ENCODE results near the gene ARHGAP20.

ARHGAP20 gene

GRCh38 chr11:110573411-110573810 is 138.8 kb downstream of the ARHGAP20 start:
- Histone ChIP-seq H3K4me2 (ENCODE audit: low read length) (no peak overlapping the region), H4K20me1 (ENCODE audit: insufficient read depth, low read length) (no peaks in the 10 kb centered on the region), H3K4me3 (ENCODE audit: low read length) (no peak overlapping the region), H3K36me3 (replicated peaks; ENCODE audit: low read depth, low read length) (no peaks in the 10 kb centered on the region), H3K4me1 (ENCODE audit: low read length) (no peaks in the 10 kb centered on the region), H3K9me3 (ENCODE audit: insufficient read depth, low read length) (no peaks in the 10 kb centered on the region), H3K9ac (ENCODE audit: low read length) (no peak overlapping the region), H2AFZ (ENCODE audit: low read depth, low read length) (no peak overlapping the region), H3K27me3 (ENCODE audit: low read depth, low read length) (peaks cover 11% of the 10 kb centered on the region; the same call in 1 of the 2 replicates), H3K79me2 (ENCODE audit: low read length) (no peaks in the 10 kb centered on the region), H3K27ac (ENCODE audit: low read length) (no peak overlapping the region)
- TF ChIP-seq CTCF (IDR thresholded peaks at IDR 0.05; ENCODE audit: low read depth, low read length) (no peak), EZH2phosphoT487 (IDR thresholded peaks at IDR 0.05; ENCODE audit: low read depth) (no peak)

- no peak overlapping the region for H3K4me3 ChIP-seq (ENCODE audit: low read length)
- TF ChIP-seq CTCF (IDR thresholded peaks at IDR 0.05; ENCODE audit: low read depth, low read length) (no peak), EZH2phosphoT487 (IDR thresholded peaks at IDR 0.05; ENCODE audit: low read depth) (no peak)
- H3K79me2 ChIP-seq (ENCODE audit: low read length), result no peaks in the 10 kb centered on the region
- H3K36me3 ChIP-seq (replicated peaks; ENCODE audit: low read depth, low read length), result no peaks in the 10 kb centered on the region
- H3K9ac ChIP-seq (ENCODE audit: low read length), result no peak overlapping the region
- H3K27me3 ChIP-seq (ENCODE audit: low read depth, low read length), result peaks cover 11% of the 10 kb centered on the region; the same call in 1 of the 2 replicates
- H2AFZ ChIP-seq (ENCODE audit: low read depth, low read length), result no peak overlapping the region
- no peak overlapping the region for H3K27ac ChIP-seq (ENCODE audit: low read length)
- no peaks in the 10 kb centered on the region for H3K9me3 ChIP-seq (ENCODE audit: insufficient read depth, low read length)
- no peaks in the 10 kb centered on the region for H4K20me1 ChIP-seq (ENCODE audit: insufficient read depth, low read length)
- H3K4me2 ChIP-seq (ENCODE audit: low read length), result no peak overlapping the region
- H3K4me1 ChIP-seq (ENCODE audit: low read length), result no peaks in the 10 kb centered on the region
Observed at GRCh38 chr11:110571081-110571720, 141.0 kb downstream of the ARHGAP20 start.

GRCh38 chr11:110566577-110566976 is 145.7 kb downstream of the ARHGAP20 start:
- H3K27ac ChIP-seq (ENCODE audit: low read length), result no peak overlapping the region
- no peak overlapping the region for H3K4me2 ChIP-seq (ENCODE audit: low read length)
- H3K9me3 ChIP-seq (ENCODE audit: insufficient read depth, low read length), result no peaks in the 10 kb centered on the region
- H3K4me1 ChIP-seq (ENCODE audit: low read length), result no peaks in the 10 kb centered on the region
- no peaks in the 10 kb centered on the region for H3K36me3 ChIP-seq (replicated peaks; ENCODE audit: low read depth, low read length)
- no peak overlapping the region for H2AFZ ChIP-seq (ENCODE audit: low read depth, low read length)
- H3K4me3 ChIP-seq (ENCODE audit: low read length), result no peak overlapping the region
- H4K20me1 ChIP-seq (ENCODE audit: insufficient read depth, low read length), result no peaks in the 10 kb centered on the region
- H3K9ac ChIP-seq (ENCODE audit: low read length), result no peak overlapping the region
- H3K79me2 ChIP-seq (ENCODE audit: low read length), result no peaks in the 10 kb centered on the region
- TF ChIP-seq CTCF (IDR thresholded peaks at IDR 0.05; ENCODE audit: low read depth, low read length) (no peak), EZH2phosphoT487 (IDR thresholded peaks at IDR 0.05; ENCODE audit: low read depth) (no peak)
- H3K27me3 ChIP-seq (ENCODE audit: low read depth, low read length), result 0 out of 2 replicates have a peak, but pooled peaks cover 6% of the 10 kb centered on the region

- H3K27ac ChIP-seq (ENCODE audit: low read length), result no peak overlapping the region
- no peaks in the 10 kb centered on the region for H3K27me3 ChIP-seq (ENCODE audit: low read depth, low read length)
- H3K9ac ChIP-seq (ENCODE audit: low read length), result no peak overlapping the region
- H3K79me2 ChIP-seq (ENCODE audit: low read length), result no peaks in the 10 kb centered on the region
- no peaks in the 10 kb centered on the region for H3K36me3 ChIP-seq (replicated peaks; ENCODE audit: low read depth, low read length)
- H3K4me1 ChIP-seq (ENCODE audit: low read length), result no peaks in the 10 kb centered on the region
- no peak for TF ChIP-seq EZH2phosphoT487 (IDR thresholded peaks at IDR 0.05; ENCODE audit: low read depth)
- TF ChIP-seq CTCF (IDR thresholded peaks at IDR 0.05; ENCODE audit: low read depth, low read length), result no peak
- no peaks in the 10 kb centered on the region for H4K20me1 ChIP-seq (ENCODE audit: insufficient read depth, low read length)
- H2AFZ ChIP-seq (ENCODE audit: low read depth, low read length), result no peak overlapping the region
- no peaks in the 10 kb centered on the region for H3K9me3 ChIP-seq (ENCODE audit: insufficient read depth, low read length)
- no peak overlapping the region for H3K4me3 ChIP-seq (ENCODE audit: low read length)
- H3K4me2 ChIP-seq (ENCODE audit: low read length), result no peak overlapping the region
Observed at GRCh38 chr11:110565357-110566336, 146.6 kb downstream of the ARHGAP20 start.
